GM21423 (cell line): ENCODE data around the gene SGCA.

Experiments
- ATAC-seq: cut with Tn5 transposase; IDR thresholded peaks from one replicate; pipeline ENCODE4 v1.9.1; 2021; ENCODE audit warnings: mild to moderate bottlenecking, moderate library complexity; ENCODE audit not compliant: unreplicated experiment

Gene SGCA

DNA sequence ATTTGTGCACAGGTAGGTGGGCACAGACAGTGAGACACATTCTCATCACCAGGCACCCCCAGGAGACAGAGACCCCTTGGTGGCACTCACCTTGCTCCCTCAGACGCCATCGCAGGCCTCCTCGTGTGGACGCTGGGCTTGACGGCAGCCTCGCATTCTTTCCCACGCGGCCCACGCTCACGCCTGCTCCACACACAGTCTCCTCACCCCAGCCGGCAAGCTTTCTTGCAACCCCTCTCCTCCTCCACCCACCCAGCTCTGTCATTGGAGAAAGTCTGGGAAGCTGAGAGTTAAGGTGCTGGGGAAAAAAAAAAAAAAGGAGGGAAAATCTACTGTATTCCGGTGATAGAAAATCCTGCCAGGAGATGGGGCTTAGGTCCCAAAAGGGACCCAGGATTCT is 14.8 kb downstream of the SGCA start:
- ATAC-seq = no peak

DNA sequence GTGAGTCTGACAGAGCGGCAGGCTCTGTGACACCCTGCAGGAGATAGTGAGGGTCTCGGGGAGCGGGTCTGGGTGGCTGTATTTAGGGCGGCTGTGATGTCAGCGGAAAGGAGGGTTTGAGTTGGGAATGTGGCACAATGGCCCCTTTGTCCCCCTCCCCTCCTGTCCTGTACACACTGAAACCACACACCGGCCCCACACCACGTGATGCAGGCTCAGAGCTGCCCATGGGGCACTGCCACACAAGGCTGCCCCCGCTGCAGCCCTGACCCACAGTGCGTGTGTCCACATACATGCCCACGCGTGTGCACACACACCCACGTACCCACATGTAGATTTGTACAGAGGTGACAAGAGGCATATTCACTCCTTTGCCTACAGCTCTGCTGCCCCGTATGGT is 15.3 kb downstream of the SGCA start:
- ATAC-seq = no peak

DNA sequence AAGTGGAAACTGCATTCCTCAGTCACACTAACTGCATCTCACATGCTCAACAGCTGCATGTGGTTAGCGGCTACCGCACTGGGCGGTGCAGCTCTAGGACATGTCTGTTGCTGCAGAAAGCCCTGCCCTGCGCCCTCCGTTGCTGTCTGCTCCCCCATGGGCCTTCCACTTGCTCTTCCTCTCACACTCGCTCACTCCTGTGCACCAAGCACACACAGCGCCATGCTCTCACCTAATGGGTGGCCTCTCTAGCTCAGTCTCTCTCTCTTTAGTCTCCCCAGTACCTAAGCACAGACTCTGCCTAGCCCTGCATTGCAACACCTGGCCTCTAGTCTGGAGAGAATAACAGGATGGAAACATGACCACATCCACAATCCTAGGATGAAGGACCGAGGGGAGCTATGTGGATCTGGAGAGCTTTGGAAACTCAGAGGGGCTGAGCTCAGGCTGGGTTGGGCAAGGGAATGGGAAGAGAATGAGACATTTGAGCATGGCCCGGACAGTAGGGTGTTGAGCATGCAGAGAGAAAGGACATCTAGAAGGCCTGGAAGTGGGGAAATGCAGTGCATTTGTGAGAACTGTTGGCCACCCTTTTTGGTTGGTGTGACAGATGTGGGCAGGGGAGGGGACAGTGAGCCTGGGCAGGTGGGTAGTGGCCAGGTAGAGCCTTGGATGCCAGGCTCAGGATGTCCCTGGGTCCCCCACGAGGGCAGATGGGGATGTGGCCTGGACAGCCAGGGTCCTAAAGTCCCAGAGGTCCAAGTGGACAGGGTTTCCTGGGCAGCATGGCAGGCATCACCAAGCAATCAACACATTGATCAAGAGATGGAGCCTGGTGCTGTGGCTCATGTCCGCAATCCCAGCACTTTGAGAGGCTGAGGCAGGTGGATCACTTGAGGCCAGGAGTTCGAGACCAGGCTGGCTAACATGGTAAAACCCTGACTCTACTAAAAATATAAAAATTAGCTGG is 16.1 kb downstream of the SGCA start:
- no peak for ATAC-seq

DNA sequence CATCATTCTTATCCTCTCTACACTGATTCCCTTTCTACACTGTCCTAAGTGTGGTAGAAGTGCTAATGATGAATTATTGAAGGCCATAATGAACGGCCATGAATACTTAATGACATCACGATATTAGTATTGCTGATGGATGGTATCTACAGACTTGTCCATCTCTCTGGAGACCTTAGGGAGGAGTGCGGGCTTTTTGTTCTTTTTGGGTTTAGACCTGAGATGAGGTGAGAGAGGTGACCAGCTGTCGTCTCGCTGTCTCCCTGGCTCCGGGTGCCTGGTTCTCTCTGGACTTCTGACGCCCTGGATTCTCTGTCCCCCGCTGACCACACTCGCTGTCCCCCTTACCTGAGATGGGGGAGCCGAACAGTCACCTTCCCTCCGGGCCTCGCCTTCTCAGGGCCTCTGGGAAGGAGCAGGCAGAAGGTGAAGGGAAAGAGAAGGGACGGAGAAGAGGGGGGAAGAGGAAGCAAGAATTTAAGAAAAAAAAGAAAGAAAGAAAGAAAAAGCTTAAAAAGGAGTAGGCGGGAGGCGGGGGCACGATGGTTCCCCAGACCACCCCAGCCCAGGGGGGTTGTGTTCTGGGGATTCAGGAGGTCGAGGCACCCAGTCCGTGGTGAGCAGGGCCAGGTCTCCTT is 17.1 kb downstream of the SGCA start:
- ATAC-seq = no peak

DNA sequence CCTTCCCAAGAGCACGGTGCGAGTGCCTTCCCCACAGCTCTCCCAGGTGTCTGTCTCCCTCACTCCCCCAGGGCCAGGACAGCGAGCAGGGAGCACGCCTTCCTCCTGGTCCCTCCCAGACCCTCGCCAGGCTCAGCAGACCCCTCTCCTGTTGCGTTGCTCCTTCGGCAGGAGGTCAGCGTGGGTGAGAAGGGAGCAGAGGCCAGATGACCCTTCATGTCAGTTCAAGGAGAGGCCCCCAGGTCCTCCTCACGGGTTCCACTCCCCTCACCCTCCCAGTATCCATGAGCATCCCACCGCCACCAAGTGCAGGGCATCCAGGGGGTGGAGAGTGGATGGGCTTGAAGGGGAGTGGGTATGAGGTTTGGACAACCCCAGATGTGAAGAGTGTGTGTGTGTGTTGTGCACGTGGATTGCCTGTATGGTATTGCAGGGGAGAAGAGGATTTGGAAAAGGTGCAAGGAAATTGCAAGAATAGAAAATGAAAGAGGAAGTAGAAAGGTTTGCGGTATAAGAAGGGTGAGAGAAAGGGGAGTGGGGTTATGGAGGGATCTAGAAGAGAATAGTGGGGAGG is 17.7 kb downstream of the SGCA start:
- no peak for ATAC-seq

DNA sequence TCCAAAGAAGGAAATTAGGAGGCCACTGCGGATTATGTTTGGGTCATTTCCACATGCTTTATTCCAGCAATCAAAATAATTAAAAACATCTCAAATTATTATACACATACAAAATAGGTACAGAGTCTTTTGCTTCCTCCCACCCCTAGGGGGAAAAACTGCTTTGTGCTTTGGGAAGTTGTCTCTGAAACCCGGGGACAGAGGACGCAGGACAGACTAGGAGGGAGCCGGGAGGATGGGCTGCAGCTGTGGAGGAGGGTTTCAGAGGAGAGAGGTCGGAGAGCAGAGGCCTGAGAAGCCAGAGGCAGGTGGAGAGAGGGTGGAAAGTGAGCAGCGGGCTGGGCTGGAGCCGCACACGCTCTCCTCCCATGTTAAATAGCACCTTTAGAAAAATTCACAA is 18.3 kb downstream of the SGCA start:
- ATAC-seq = no peak

DNA sequence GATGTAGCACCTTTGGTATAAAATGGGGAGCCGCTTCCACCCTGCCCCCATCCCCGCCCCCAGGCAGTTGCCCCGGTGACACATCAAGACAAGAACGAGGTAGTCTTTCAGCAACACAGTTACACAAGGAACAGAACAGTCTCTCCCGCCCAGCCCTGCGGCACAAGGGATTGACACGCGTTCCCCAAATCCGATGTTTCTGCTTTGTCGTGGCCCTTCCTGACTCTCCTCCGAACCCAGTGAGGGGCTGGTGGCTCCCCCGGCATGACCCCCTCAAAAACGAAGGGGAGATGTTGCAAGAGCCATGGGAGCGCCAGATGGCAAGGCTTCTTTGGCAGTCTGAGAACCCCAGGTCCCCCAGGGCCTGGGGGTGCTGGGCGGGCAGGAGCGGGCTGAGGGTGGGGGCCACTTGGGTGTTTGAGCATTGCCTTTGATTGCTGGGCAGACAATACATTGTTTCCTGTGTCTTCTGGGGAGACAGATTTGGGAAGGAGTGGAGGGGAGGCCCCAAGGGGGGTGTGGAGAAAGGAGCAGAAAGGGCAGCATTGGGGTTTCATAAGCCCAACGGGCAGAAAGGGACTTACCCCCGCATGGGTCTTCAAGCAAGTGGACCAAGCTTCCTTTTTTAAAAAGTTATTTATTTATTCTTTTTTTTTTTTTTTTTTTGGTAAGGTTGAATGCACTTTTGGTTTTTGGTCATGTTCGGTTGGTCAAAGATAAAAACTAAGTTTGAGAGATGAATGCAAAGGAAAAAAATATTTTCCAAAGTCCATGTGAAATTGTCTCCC is 19.0 kb downstream of the SGCA start:
- ATAC-seq = no peak

DNA sequence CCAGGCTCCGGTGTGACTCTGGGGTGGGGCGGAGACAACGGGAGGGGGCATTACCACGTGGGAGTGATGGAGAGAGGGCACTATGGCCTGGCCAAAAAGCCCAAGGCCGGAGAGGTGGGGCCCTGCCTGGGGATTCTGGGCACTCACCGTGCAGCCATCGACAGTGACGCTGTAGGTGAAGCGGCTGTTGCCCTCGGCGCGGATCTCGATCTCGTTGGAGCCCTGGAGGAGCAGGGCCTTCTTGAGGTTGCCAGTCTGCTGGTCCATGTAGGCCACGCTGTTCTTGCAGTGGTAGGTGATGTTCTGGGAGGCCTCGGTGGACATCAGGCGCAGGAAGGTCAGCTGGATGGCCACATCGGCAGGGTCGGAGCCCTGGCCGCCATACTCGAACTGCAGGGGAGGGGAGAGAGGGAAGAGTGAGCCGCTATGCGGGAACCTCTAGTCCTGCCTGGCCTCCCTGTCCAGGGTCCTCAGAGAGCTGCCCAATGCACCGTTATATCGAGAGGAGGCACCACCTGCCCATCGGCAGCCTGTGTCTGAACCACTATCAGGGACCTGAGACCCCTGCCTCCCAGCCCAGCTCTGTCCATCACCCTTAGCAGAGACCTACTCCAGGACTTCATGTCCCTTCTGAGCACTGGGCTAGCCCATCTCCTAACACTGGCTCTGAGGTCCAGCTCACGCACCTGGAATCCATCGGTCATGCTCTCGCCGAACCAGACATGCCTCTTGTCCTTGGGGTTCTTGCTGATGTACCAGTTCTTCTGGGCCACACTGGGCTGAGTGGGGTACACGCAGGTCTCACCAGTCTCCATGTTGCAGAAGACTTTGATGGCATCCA is 20.0 kb downstream of the SGCA start:
- ATAC-seq = no peak

DNA sequence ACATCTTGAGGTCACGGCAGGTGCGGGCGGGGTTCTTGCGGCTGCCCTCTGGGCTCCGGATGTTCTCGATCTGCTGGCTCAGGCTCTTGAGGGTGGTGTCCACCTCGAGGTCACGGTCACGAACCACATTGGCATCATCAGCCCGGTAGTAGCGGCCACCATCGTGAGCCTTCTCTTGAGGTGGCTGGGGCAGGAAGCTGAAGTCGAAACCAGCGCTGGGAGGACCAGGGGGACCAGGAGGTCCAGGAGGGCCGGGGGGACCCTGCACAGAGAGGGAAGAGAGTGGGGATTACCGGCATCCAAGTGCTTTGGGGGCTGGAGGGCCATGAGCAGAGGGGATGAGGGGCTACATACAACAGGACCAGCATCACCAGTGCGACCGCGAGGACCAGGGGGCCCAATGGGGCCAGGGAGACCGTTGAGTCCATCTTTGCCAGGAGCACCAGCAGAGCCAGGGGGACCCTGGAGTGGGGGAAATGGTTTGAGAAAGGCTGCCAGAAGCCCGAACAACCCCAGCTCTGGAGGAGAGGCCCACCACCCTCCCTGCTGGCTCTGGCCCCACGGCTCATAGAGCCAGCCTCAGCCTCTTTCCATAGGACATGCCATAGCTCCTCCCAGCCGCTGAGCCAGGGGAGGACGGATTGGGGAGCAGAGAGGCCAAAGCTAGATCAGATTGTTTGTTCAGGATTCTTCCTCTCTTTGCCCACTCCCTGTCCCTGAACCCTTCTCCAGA is 21.0 kb downstream of the SGCA start:
- ATAC-seq = no peak

DNA sequence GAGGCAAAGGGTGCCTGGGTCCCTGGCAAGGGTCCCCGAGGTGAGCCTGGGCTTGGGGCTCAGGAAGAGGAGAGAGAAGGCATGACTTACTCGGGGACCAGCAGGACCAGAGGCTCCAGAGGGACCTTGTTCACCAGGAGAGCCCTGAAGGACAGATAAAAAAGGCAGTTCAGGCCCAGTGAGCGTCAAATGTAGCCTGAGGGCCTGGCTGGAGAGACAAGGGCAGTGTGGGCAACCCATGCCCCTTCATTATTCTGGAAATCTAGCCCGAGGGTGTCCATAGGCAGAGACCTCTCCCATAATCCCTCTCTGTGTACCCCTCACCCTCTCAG is 21.6 kb downstream of the SGCA start:
- ATAC-seq = no peak

DNA sequence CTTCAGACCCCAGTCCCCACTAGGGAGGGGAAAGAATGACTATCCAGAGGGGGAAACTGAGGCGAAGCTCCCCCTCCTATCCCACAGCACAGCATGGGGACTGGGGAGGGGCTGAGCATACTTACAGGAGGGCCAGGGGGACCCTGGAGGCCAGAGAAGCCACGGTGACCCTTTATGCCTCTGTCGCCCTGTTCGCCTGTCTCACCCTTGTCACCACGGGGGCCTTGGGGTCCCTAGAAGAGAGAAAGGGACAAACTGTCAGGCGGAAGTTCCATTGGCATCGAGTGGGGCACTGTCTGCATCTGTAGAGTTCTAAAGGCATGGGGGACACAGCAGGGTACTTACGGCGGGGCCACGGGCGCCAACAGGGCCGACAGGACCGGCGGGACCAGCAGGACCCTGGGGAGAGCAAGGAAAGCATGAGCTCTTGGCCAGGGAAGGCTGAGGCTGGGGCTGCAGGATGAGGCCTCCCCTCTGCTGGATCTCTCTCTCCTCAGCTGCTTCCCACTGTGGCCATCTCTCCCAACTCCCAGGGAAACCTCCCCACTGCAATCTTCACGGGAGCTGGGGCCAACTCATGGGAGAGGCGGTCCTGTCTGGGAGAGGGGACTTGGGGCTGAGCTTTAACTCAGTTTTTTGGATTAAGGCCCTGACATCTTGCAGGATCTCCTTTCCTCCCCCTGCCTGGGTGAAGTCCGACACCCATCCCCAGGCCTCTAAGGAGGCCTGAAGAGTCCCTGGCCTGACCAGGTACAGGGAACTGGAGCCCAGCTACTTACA is 22.1 kb downstream of the SGCA start:
- ATAC-seq = no peak

DNA sequence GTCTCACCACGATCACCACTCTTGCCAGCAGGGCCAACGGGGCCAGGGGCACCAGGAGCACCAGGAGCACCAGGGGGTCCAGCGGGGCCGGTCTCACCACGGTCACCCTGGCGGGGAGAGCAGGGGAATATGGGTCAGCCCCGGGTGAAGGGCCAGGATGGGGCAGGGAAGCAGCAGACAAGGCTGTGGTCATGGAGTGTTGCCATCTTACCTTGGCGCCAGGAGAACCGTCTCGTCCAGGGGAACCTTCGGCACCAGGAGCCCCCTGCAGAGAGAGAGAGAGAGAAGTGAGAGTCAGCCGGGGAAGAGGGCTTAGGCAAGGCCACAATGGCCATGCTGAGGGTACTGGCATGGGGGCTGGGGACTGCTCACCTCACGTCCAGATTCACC is 22.7 kb downstream of the SGCA start:
- ATAC-seq = no peak

DNA sequence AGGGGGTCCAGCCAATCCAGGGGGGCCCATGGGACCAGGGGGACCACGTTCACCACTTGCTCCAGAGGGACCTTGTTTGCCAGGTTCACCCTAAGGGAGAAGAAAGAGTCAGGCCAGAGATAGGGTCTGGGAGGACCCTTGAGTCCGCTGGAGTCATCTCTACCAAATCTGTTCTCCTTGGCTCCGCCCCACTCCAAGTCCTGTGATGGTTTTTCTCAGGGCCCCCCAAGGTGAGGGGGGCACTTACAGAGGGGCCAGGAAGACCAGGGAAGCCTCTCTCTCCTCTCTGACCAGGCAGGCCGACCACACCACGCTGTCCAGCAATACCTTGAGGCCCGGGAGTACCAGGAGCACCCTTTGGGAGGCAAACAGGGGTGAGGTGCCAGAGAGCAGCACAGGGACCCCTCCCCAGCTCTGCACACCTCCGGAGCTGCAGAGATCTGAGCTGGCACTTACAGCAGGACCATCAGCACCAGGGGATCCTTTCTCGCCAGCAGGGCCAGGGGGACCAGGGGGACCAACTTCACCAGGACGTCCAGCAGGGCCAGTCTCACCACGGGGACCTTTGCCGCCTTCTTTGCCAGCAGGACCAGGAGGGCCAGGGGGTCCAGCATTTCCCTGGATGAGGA is 23.2 kb downstream of the SGCA start:
- no peak for ATAC-seq

DNA sequence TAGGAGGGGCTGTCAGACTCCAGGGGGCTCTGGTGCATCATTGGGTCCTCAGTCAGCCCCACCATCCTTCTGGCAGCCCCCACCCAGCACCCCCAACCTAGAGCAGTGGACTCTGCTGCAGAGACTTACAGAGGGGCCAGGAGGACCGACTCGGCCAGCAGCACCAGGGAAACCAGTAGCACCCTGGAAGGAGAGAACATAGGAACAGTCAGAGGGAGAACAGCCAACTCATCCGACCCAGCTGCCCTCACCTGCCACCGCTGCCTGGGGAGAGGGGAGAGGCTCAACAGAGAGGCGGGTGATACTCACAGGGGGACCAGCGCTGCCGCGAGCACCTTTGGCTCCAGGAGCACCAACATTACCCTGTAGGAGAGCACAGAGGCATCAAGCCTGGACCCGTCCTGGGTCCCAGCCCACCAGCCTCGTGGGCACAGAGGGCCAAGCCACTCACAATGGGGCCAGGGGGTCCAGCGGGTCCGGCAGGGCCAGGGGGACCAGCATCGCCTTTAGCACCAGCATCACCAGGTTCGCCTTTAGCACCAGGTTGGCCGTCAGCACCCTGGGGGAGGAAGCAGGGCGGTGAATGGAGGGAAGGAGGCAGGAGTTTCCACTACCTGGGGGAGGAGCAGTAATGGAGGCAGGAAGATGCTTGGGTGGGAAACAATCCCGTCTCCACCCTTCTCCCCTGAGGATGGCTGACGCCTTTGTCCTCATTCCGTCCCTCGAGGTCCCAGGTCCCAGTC is 23.9 kb downstream of the SGCA start:
- no peak for ATAC-seq

DNA sequence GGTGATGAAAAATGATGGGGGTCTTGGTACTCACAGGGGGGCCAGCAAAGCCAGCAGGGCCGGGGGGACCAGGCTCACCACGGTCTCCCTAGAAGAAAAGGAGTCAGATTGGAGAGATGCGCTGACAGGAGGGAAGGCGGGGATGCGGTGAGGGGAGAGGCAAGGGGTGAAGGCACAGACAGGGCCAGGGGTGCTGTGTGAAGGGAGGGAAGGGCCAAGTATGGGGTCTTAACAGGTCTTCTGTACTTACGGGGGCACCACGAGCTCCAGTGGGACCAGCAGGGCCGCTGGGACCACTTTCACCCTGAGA is 24.4 kb downstream of the SGCA start:
- ATAC-seq = no peak

DNA sequence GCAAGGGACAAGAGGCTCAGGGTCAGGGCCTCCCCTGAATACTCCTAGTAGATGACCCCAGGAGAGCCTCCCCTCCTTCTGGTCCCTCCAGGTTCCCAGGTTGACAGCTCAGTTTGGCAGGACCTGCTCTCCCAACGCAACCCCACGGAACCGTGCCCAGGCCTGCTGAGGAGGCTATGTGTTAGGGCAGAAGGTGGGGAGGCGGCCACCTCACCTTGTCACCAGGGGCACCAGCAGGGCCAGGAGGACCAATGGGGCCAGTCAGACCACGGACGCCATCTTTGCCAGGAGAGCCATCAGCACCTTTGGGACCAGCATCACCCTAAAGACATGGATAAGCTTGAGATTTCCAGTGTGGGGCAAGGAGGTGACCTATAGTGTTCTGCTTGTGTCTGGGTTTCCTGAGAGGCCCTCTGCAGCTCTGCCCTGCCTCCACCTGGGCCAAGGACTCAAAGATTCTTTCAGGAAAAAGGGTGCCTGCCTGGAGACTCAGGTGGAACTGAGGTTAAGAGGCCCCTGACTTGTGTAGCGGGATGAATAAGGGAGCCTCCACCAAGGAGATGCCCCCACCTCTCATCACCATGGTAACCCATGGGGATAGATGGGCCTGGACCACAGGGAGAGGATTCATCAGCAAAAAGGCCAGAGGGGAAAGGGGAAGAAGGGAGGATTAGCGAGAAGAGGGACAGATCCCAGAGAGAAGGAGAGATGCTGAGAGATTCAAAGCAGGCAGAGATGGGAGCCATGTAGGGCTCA is 25.0 kb downstream of the SGCA start:
- ATAC-seq = no peak

DNA sequence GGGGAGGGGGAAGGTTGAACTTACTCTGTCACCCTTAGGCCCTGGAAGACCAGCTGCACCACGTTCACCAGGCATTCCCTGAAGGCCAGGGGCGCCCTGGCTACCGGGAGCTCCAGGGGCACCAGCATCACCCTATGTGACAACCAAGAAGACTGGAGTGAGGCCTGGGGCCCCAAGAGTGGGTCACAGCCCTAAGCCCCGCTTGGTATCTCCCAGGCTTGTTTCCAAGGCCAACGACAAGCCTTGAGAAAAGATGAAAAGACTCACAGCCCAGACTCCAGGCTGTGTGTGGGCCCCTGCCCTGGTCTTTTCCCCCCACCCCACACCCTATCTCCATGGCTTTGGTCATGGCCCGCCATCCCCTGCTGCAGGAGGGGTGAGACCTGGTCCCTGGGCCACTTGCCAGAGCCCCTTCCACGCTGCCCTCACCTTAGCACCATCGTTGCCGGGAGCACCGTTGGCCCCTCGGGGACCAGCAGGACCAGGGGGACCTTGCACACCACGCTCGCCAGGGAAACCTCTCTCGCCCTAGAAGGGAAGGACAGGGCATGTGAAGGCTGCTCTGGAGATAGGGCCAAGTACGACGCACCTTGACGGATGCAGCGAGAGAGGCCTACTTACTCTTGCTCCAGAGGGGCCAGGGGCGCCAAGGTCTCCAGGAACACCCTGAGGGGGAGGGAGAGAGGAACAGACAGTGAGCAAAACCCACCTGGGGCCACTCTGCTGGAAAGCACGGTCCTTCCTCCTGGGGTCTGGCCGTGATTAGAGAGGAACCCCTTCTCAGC is 25.7 kb downstream of the SGCA start:
- ATAC-seq = no peak
